ENCODE results near the gene RPGRIP1. TPM values are rescaled to one million over a fixed set of nuclear protein-coding genes. Genes with fewer than 3 reads are reported as not detected.

Gene RPGRIP1
- total and polyA plus RNA-seq, 2 of the 4 experiments (the other 2 are of a cell fraction): not detected

DNA sequence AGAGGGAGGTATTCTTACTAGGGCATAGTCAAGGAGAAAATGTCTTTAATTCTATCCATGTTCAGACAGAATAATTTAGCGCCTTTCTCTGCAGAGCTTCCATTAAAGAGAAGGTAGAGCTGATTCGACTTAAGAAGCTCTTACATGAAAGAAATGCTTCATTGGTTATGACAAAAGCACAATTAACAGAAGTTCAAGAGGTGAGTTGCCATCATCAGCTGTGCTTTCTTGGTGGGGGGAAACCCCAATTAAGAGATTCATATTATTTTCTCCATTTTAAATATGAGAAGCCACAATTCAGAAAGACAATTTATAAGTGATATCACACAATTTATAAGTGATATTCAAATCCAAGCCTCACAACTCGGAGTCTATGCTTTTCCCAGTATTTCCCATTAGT is 27.8 kb downstream of the RPGRIP1 start:
- POLR2A ChIA-PET (ENCODE audit: unreplicated experiment): no interaction called here

More for the DNA sequence above, 27.8 kb downstream of the RPGRIP1 start:
- Histone ChIP-seq H2AK5ac (ENCODE audit: low read depth, low read length) (no peak overlapping the region), H2BK120ac (ENCODE audit: low read depth, low read length) (no peak overlapping the region), H3K18ac (ENCODE audit: low read depth, low read length) (no peak overlapping the region), H3K4me1 (ENCODE audit: control insufficient read depth, insufficient read depth, low read length) (no peaks in the 10 kb centered on the region), H3K14ac (replicated peaks; ENCODE audit: low read depth, low read length) (no peak overlapping the region), H2AK9ac (replicated peaks; ENCODE audit: low read depth, low read length, poor library complexity) (no peak overlapping the region), H2BK5ac (ENCODE audit: low read depth, low read length, poor library complexity, severe bottlenecking) (no peak overlapping the region), H2BK20ac (ENCODE audit: low read depth, low read length) (no peak overlapping the region), H2BK15ac (ENCODE audit: low read depth, low read length) (no peak overlapping the region), H3K4ac (ENCODE audit: low read depth, low read length) (no peak overlapping the region), H3K23ac (ENCODE audit: low read depth, low read length) (no peak overlapping the region), H3K36me3 (ENCODE audit: control insufficient read depth, insufficient read depth, low read length) (no peaks in the 10 kb centered on the region), H2AFZ (replicated peaks; ENCODE audit: low read length, poor library complexity) (no peak overlapping the region), H3K9me3 (ENCODE audit: control insufficient read depth, insufficient read depth, low read length) (no peaks in the 10 kb centered on the region), H3K27me3 (ENCODE audit: control insufficient read depth, insufficient read depth, low read length) (peaks cover 32% of the 10 kb centered on the region), H3K9ac (ENCODE audit: low read depth, low read length) (no peak overlapping the region), H3K27ac (ENCODE audit: insufficient read depth, low read length) (no peak overlapping the region), H4K5ac (ENCODE audit: low read depth, low read length) (no peak overlapping the region), H3K4me3 (ENCODE audit: insufficient read depth, low read depth, low read length) (no peak overlapping the region), H3K79me1 (ENCODE audit: low read depth in 1 of 2, low read length in 2 of 2) (no peaks in the 10 kb centered on the region), H4K8ac (ENCODE audit: low read depth in 2 of 2, low read length in 2 of 2) (no peak overlapping the region), H3K9me1 (ENCODE audit: insufficient read depth, low read length) (no peaks in the 10 kb centered on the region), H3K56ac (ENCODE audit: extremely low read depth, insufficient read depth, low read length) (no peak overlapping the region), H4K20me1 (ENCODE audit: insufficient read depth, low read length) (no peaks in the 10 kb centered on the region), H3K4me2 (ENCODE audit: low read depth, low read length) (no peak overlapping the region), H4K91ac (ENCODE audit: insufficient read depth, low read depth, low read length) (no peak overlapping the region)
- CTCF ChIA-PET: no interaction called here
- intact Hi-C loops (cut with micrococcal nuclease): no loop called here
- no TSS peak for BruUV-seq (replicated peaks)
- WGBS, 2 experiments (ENCODE audit: extremely low coverage in 2 of 2, insufficient read length in 1 of 2): no CpG with 5 or more reads among the region's 3 CpGs
- TF ChIP-seq, protein P1, sequence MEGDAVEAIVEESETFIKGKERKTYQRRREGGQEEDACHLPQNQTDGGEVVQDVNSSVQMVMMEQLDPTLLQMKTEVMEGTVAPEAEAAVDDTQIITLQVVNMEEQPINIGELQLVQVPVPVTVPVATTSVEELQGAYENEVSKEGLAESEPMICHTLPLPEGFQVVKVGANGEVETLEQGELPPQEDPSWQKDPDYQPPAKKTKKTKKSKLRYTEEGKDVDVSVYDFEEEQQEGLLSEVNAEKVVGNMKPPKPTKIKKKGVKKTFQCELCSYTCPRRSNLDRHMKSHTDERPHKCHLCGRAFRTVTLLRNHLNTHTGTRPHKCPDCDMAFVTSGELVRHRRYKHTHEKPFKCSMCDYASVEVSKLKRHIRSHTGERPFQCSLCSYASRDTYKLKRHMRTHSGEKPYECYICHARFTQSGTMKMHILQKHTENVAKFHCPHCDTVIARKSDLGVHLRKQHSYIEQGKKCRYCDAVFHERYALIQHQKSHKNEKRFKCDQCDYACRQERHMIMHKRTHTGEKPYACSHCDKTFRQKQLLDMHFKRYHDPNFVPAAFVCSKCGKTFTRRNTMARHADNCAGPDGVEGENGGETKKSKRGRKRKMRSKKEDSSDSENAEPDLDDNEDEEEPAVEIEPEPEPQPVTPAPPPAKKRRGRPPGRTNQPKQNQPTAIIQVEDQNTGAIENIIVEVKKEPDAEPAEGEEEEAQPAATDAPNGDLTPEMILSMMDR (conservative IDR thresholded peaks at IDR 0.05; ENCODE audit: low read depth, low read length): no peak
- TF ChIP-seq RFX5 (IDR thresholded peaks at IDR 0.05; ENCODE audit: low read depth, low read length) (no peak), NFE2L2 (IDR thresholded peaks at IDR 0.05; ENCODE audit: low read depth, low read length) (no peak), ELK1 (IDR thresholded peaks at IDR 0.05; ENCODE audit: borderline replicate concordance, low read depth, low read length) (no peak)
- ATAC-seq (ENCODE audit: low read depth) (no peak), DNase-seq (no peak)
- dilution Hi-C loops (cut with HindIII; ENCODE audit: low sequenced_read_pairs, unreplicated experiment): no loop called here
- in situ Hi-C loops (cut with MboI; ENCODE audit: low sequenced_read_pairs): no loop called here

All from IMR-90 (cell line).